ENCODE measurements around the gene FILIP1.

Gene FILIP1

DNA sequence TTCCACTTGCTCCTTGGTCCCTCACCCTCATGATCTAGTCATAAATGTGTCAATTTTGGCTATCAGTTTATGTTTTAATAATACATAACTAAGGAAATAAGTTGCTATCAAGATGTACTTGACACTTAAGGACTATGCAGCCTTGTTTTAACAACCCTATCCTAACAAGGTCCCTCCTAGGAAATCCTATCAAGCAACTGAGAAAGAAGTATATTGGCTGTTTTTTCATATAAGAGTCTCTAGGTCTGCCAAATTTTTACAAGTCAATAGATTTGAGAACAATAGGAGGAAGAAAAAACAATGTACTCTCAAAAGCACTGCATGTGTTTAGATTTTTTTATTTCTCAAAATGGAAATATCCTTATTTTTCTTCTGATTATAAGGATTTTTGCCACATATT lies 14.7 kb downstream of the FILIP1 start:
- H3K36me3 Mint-ChIP-seq (ENCODE audit: low read depth) = no peaks in the 10 kb centered on the region
- H3K27ac Mint-ChIP-seq = no peak overlapping the region
- no peak overlapping the region for H3K4me3 Mint-ChIP-seq
- no peaks in the 10 kb centered on the region for H3K4me1 Mint-ChIP-seq
- no peaks in the 10 kb centered on the region for H3K9me3 Mint-ChIP-seq
- no peak for DNase-seq
- TF ChIP-seq, protein P1, sequence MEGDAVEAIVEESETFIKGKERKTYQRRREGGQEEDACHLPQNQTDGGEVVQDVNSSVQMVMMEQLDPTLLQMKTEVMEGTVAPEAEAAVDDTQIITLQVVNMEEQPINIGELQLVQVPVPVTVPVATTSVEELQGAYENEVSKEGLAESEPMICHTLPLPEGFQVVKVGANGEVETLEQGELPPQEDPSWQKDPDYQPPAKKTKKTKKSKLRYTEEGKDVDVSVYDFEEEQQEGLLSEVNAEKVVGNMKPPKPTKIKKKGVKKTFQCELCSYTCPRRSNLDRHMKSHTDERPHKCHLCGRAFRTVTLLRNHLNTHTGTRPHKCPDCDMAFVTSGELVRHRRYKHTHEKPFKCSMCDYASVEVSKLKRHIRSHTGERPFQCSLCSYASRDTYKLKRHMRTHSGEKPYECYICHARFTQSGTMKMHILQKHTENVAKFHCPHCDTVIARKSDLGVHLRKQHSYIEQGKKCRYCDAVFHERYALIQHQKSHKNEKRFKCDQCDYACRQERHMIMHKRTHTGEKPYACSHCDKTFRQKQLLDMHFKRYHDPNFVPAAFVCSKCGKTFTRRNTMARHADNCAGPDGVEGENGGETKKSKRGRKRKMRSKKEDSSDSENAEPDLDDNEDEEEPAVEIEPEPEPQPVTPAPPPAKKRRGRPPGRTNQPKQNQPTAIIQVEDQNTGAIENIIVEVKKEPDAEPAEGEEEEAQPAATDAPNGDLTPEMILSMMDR (IDR thresholded peaks at IDR 0.05) = no peak
- no peaks in the 10 kb centered on the region for H3K27me3 Mint-ChIP-seq (ENCODE audit: low read depth, poor library complexity)

DNA sequence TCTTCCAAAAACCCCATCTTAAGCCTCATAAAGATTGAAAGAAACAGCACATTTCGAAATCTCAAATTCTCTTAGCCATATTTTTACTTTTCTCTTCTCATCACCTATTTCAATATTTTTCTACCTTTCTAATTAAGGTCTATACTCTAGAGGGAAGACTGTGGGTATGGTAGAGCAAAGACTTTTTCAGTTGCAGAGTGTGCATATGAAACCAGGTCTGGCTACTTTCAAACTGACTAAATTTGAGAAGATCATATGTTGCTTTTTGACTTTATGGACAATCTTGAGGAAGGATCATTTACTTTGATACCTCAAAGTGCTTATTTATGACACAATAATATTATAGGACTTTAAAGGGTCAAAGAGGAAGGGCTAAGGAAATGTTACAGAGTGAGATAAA lies 20.7 kb downstream of the FILIP1 start:
- Mint-ChIP-seq H3K27me3 (ENCODE audit: low read depth, poor library complexity) (no peaks in the 10 kb centered on the region), H3K9me3 (no peaks in the 10 kb centered on the region), H3K4me1 (no peaks in the 10 kb centered on the region), H3K36me3 (ENCODE audit: low read depth) (no peaks in the 10 kb centered on the region), H3K4me3 (no peak overlapping the region), H3K27ac (no peak overlapping the region)
- DNase-seq = no peak
- TF ChIP-seq, protein P1 (IDR thresholded peaks at IDR 0.05) = no peak

DNA sequence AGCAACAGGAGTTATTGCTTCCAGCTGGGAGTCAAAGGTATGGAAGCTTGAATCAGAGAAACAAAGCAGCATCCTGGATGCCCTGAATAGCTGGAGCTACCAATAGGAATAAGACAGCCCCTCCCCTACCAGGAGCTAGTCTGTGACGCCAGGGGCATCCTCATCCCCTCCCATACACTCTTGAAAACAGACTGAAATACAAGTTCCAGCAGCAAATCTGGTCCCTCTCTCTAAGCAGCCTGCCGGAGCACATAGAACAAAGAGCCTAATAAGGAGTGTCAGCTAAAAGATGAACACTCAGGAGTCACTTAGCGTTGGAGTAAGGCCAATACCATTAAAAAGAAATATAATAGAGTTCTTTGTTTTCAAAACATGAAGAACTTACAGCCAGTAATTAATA lies 25.6 kb downstream of the FILIP1 start:
- no peaks in the 10 kb centered on the region for H3K9me3 Mint-ChIP-seq
- H3K36me3 Mint-ChIP-seq (ENCODE audit: low read depth) = no peaks in the 10 kb centered on the region
- no peaks in the 10 kb centered on the region for H3K4me1 Mint-ChIP-seq
- no peak overlapping the region for H3K27ac Mint-ChIP-seq
- DNase-seq = no peak
- no peak overlapping the region for H3K4me3 Mint-ChIP-seq
- TF ChIP-seq, protein P1 (IDR thresholded peaks at IDR 0.05) = no peak
- H3K27me3 Mint-ChIP-seq (ENCODE audit: low read depth, poor library complexity) = no peaks in the 10 kb centered on the region

DNA sequence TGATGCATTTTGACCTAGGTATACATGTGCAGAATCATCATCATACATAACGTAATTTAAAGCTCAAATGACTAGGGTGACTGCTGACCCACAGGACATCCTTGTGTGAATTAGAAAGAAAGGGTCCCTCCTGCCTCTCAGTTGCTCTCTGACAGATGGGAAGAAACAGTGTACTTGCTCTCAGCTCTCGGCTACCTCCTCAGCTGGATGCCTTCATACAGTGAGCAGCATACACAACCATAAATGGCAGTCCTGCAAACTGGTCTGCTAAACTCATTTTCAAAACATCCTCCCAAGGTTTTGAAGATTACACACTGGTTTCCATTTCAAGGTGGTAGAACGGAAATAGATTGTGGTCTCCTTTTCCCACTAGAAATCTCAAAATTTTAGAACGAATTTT lies 26.3 kb downstream of the FILIP1 start:
- TF ChIP-seq, protein P1 (IDR thresholded peaks at IDR 0.05) = no peak
- Mint-ChIP-seq H3K36me3 (ENCODE audit: low read depth) (no peaks in the 10 kb centered on the region), H3K4me1 (no peaks in the 10 kb centered on the region), H3K27ac (no peak overlapping the region), H3K4me3 (no peak overlapping the region), H3K27me3 (ENCODE audit: low read depth, poor library complexity) (no peaks in the 10 kb centered on the region), H3K9me3 (no peaks in the 10 kb centered on the region)
- DNase-seq = no peak

DNA sequence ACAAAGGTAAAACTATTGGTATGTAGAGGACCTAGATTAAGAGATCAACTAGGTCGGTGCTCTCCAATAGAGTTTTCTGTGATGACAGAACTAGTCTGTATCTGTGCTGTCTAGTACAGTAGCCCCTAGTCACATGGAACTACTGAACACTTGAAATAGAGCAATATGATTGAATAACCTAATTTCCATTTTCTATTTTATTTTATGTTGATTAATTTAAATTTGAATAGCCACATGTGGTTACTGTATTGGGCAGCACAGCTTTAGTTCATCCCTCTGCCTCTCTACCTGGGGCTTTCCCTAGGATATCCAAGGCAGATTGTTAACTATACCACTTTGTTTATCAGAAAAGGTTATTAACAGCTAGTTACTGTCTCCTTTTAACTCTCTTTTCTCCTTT lies 27.0 kb downstream of the FILIP1 start:
- H3K27ac Mint-ChIP-seq = no peak overlapping the region
- DNase-seq = no peak
- no peaks in the 10 kb centered on the region for H3K4me1 Mint-ChIP-seq
- peaks cover 4% of the 10 kb centered on the region for H3K27me3 Mint-ChIP-seq (ENCODE audit: low read depth, poor library complexity)
- no peaks in the 10 kb centered on the region for H3K9me3 Mint-ChIP-seq
- H3K4me3 Mint-ChIP-seq = no peak overlapping the region
- TF ChIP-seq, protein P1 (IDR thresholded peaks at IDR 0.05) = no peak
- no peaks in the 10 kb centered on the region for H3K36me3 Mint-ChIP-seq (ENCODE audit: low read depth)

DNA sequence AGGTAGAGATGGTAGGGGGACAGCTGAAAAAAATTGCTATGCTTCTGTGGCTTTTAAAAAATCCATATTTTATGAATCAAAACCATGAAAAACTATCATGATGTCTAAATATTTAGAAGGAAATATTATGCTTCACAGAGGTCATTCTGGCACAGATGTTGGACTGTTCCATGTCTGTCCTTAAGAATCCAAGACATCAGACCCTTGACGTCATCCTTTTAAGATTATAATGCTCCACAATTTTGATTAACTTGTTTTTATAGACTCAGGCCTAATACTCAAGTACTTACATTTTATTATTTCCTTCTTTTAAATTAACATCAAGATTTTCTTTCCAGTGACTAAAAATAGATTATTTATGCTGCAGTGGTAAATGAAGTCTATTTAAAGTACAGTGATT lies 29.7 kb downstream of the FILIP1 start:
- Mint-ChIP-seq H3K36me3 (ENCODE audit: low read depth) (no peaks in the 10 kb centered on the region), H3K27me3 (ENCODE audit: low read depth, poor library complexity) (peaks cover 4% of the 10 kb centered on the region), H3K9me3 (no peaks in the 10 kb centered on the region), H3K27ac (no peak overlapping the region), H3K4me1 (no peaks in the 10 kb centered on the region), H3K4me3 (no peak overlapping the region)
- TF ChIP-seq, protein P1 (IDR thresholded peaks at IDR 0.05) = no peak
- no peak for DNase-seq

All from nephron progenitor cell (in vitro differentiated cells).